ENCODE measurements around the gene TCEA2.

The TCEA2 gene

GRCh38 chr20:64044484-64045247 is 18.3 kb upstream of the TCEA2 start:
- Histone ChIP-seq H3K79me2 (ENCODE audit: insufficient read depth, low read length) (no peaks in the 10 kb centered on the region), H3K9me2 (ENCODE audit: low read depth, low read length) (no peaks in the 10 kb centered on the region), H3K9ac (ENCODE audit: low read length) (no peak overlapping the region), H3F3A (ENCODE audit: insufficient read depth, low read length) (no peaks in the 10 kb centered on the region), H3K4me2 (ENCODE audit: low read length) (no peak overlapping the region), H3K27ac (ENCODE audit: low read depth, low read length, poor library complexity, severe bottlenecking) (no peak overlapping the region), H4K20me1 (ENCODE audit: insufficient read depth, low read length) (no peaks in the 10 kb centered on the region), H3K9me3 (ENCODE audit: low read length) (no peaks in the 10 kb centered on the region), H3K4me1 (ENCODE audit: insufficient read depth, low read length, severe bottlenecking) (peaks cover 10% of the 10 kb centered on the region), H3K27me3 (ENCODE audit: insufficient read depth, low read length) (peaks cover 14% of the 10 kb centered on the region; the same call in 1 of the 2 replicates), H3K4me3 (ENCODE audit: low read depth, low read length, poor library complexity, severe bottlenecking) (no peak overlapping the region), H3K36me3 (ENCODE audit: insufficient read depth, low read length) (no peaks in the 10 kb centered on the region), H2AFZ (ENCODE audit: low read length) (no peak overlapping the region)
- no peak for TF ChIP-seq EZH2 (IDR thresholded peaks at IDR 0.05; ENCODE audit: borderline replicate concordance, low read length)
- TF ChIP-seq CTCF (IDR thresholded peaks at IDR 0.05; ENCODE audit: low read length), result no peak

- no peak overlapping the region for H3K4me3 ChIP-seq (ENCODE audit: low read depth, low read length, poor library complexity, severe bottlenecking)
- no peak overlapping the region for H3K4me2 ChIP-seq (ENCODE audit: low read length)
- H3K27me3 ChIP-seq (ENCODE audit: insufficient read depth, low read length), result peaks cover 14% of the 10 kb centered on the region; the same call in 1 of the 2 replicates
- no peaks in the 10 kb centered on the region for H3K79me2 ChIP-seq (ENCODE audit: insufficient read depth, low read length)
- H3K9ac ChIP-seq (ENCODE audit: low read length), result no peak overlapping the region
- H3F3A ChIP-seq (ENCODE audit: insufficient read depth, low read length), result no peaks in the 10 kb centered on the region
- TF ChIP-seq CTCF (IDR thresholded peaks at IDR 0.05; ENCODE audit: low read length), result no peak
- TF ChIP-seq EZH2 (IDR thresholded peaks at IDR 0.05; ENCODE audit: borderline replicate concordance, low read length), result no peak
- no peak overlapping the region for H2AFZ ChIP-seq (ENCODE audit: low read length)
- H3K9me2 ChIP-seq (ENCODE audit: low read depth, low read length), result no peaks in the 10 kb centered on the region
- H4K20me1 ChIP-seq (ENCODE audit: insufficient read depth, low read length), result no peaks in the 10 kb centered on the region
- H3K27ac ChIP-seq (ENCODE audit: low read depth, low read length, poor library complexity, severe bottlenecking), result no peak overlapping the region
- no peaks in the 10 kb centered on the region for H3K9me3 ChIP-seq (ENCODE audit: low read length)
- no peaks in the 10 kb centered on the region for H3K36me3 ChIP-seq (ENCODE audit: insufficient read depth, low read length)
- peaks cover 10% of the 10 kb centered on the region for H3K4me1 ChIP-seq (ENCODE audit: insufficient read depth, low read length, severe bottlenecking)
Observed at GRCh38 chr20:64045346-64046011, 17.5 kb upstream of the TCEA2 start.

- H4K20me1 ChIP-seq (ENCODE audit: insufficient read depth, low read length), result no peaks in the 10 kb centered on the region
- no peaks in the 10 kb centered on the region for H3K9me3 ChIP-seq (ENCODE audit: low read length)
- H3K9ac ChIP-seq (ENCODE audit: low read length), result no peak overlapping the region
- no peak overlapping the region for H3K4me3 ChIP-seq (ENCODE audit: low read depth, low read length, poor library complexity, severe bottlenecking)
- TF ChIP-seq CTCF (IDR thresholded peaks at IDR 0.05; ENCODE audit: low read length) (no peak), EZH2 (IDR thresholded peaks at IDR 0.05; ENCODE audit: borderline replicate concordance, low read length) (no peak)
- H3K27ac ChIP-seq (ENCODE audit: low read depth, low read length, poor library complexity, severe bottlenecking), result no peak overlapping the region
- no peak overlapping the region for H3K4me2 ChIP-seq (ENCODE audit: low read length)
- no peaks in the 10 kb centered on the region for H3K36me3 ChIP-seq (ENCODE audit: insufficient read depth, low read length)
- H3K4me1 ChIP-seq (ENCODE audit: insufficient read depth, low read length, severe bottlenecking), result peaks cover 4% of the 10 kb centered on the region
- H3K9me2 ChIP-seq (ENCODE audit: low read depth, low read length), result no peaks in the 10 kb centered on the region
- H2AFZ ChIP-seq (ENCODE audit: low read length), result no peak overlapping the region
- no peaks in the 10 kb centered on the region for H3K79me2 ChIP-seq (ENCODE audit: insufficient read depth, low read length)
- no peaks in the 10 kb centered on the region for H3F3A ChIP-seq (ENCODE audit: insufficient read depth, low read length)
- H3K27me3 ChIP-seq (ENCODE audit: insufficient read depth, low read length), result peaks cover 9% of the 10 kb centered on the region; the same call in 1 of the 2 replicates
Observed at GRCh38 chr20:64047046-64047389, 16.0 kb upstream of the TCEA2 start.

All from OCI-LY1 (cell line).